Cortex of kidney (tissue), 1 donor: ENCODE results near the gene VWA5A.

Experiments used
- DNase-seq: peaks from one replicate; lab custom pipeline; 2025; lab: John Stamatoyannopoulos, UW

The VWA5A gene, protein sequence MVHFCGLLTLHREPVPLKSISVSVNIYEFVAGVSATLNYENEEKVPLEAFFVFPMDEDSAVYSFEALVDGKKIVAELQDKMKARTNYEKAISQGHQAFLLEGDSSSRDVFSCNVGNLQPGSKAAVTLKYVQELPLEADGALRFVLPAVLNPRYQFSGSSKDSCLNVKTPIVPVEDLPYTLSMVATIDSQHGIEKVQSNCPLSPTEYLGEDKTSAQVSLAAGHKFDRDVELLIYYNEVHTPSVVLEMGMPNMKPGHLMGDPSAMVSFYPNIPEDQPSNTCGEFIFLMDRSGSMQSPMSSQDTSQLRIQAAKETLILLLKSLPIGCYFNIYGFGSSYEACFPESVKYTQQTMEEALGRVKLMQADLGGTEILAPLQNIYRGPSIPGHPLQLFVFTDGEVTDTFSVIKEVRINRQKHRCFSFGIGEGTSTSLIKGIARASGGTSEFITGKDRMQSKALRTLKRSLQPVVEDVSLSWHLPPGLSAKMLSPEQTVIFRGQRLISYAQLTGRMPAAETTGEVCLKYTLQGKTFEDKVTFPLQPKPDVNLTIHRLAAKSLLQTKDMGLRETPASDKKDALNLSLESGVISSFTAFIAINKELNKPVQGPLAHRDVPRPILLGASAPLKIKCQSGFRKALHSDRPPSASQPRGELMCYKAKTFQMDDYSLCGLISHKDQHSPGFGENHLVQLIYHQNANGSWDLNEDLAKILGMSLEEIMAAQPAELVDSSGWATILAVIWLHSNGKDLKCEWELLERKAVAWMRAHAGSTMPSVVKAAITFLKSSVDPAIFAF

DNA sequence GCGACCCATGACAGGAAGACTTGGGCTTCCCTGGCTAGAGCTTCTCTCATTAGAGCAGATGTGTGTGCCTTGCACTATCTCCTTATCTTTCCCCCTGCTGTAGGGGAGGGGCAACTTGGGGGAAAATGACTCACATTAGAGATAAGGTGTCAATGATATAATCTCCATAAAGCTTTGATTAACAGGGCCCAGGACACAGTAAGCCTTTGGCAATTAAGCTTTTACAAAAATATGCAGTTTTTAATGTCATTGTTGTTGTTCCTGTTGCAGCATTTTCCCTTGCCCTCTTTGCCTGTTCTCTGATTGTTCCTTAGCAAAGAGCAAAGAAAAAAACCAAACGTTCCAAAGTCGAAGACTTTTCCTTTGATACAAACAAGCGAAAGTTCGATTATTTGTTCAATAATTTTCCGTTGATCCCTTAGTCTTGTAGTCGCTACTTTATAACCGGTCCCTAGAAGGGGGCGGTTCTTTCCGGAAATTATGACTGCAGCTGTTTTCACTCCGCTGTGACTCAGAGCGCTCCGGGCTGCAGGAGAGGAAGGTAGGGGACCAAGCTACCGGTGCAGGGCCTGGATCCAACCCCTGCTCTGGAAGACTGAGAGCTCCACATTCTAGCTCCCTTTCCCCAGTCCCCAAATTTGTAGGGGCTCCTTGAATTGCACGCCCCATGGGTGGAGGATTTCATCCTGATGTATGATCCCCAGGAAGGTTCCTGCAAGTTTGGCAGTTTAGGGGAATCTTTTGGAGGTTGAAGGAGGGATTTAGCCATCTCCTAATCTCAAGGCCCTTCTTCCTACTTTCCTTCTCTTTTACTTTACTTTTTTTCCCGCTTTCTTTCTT lies at the start of gene VWA5A:
Gene VWA5A (plus strand): TSS at position 509 of the 840 bp plus-strand sequence. CDS start 2,062 bp downstream, outside the sequence.
- no peak for DNase-seq

DNA sequence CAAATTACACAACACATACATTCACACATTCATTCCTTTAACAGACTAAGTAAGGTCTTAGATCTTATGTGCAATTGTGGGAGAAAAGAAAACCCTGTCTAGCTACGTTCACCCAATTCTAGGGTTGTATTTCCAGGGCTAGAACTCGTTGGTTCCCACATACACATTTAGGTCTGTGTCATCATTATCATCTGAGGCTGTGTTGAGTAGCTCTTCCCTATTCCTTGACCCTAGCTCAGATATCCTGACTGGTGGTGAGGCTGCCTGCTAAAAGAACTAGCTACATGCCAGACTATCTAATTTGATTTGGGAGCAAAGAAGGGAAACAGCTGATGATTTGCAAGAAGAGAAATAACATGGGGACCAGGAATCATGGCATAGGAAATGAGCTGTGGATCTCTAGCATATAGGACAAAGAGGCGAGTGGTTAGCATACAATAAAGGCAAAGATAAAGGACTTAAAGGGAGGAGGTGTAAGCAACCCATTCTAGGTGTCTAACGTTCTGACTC lies 46.6 kb upstream of the VWA5A start:
- DNase-seq: no peak

DNA sequence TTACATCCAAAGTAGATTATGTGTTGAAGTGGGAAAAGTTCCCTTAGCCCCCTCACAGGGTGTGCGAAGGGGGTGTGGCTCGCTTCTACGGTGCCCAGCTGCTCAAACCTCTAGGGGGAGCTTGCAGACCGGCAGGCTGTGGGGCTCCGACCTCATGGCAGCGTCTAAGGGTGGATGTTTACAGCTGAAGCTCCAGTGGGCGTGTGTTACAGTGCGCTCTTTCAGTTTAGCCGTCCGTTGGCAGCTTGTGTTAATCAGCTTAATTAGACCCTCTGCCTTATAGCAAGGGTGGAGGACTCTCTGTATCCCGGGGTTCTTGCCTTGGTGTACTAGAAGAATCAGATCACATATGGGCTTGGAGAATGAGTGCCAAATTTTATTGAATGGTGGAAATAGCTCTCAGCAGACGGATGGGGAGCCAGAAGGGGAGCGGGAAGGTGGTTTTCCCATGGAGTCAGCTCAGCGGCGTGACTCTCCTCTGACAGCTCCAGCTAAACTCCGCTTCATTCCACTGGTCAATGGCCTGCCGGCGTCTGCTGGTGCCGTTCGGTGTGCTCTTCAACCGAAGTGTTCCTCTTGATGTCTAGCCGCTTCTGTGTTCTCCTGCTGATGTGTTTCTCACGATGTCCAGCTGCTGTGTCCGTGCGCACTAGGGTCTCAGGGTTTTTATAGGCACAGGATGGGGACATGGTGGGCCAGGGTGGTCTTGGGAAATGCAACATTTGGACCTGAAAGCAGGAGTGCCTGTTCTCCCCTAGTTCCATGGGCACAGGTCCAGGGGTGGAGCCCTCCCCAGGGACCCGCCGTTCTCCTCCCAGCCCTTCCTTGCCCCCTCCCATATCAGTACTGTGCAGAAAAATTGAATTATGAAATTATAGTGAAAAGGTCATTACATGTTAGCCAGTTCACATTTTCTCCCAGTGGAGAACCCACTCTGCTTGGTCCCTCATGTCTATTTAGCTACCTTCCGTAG lies 45.5 kb upstream of the VWA5A start:
- DNase-seq: no peak

DNA sequence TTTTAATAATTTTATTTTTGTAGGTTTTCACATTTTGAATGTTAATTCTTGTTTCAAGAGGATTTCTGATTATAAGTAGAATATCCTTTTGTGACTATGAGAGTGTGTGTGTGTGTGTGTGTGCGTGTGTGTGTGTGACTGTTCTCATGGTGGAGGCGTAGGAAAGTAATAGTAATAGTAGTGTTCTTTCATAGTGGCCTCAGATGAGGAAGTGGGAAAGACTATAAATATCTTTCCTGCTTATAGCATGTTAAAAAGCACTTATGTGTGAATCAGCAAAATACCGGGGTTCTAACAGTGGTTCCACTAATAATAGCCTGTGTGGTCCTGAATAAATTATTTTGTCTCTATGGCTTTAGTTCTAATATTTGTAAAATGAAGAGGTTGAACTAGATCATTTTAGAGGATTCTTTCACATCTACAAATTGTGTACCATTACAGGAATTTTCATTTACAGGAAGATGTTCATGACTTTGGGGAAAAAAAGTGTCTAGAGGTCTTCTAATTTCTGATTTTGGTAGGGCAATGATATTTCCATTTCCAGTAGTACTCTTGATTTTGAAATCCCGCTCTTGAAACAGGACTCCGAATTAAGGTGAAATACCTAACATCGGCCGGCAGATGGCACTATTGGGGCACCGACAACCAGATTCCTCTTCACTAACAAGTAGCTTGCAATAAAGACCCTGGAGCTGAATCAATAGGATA lies 44.2 kb upstream of the VWA5A start:
- no peak for DNase-seq

DNA sequence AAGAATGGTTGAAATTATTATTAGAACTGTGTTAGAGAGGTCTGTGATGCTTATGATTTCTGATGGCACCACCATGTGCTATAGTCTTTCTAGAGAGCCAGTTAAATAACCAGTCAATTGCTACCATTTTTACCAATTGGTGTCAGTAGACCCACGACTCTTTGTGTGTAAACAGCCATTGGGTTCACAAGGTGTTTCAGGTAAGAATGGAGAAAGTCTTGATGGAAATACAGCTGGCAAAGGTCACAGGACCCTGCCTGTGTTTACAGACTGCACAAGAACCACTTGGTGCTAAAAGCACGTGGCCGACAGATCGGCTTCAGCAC lies 43.7 kb upstream of the VWA5A start:
- no peak for DNase-seq

DNA sequence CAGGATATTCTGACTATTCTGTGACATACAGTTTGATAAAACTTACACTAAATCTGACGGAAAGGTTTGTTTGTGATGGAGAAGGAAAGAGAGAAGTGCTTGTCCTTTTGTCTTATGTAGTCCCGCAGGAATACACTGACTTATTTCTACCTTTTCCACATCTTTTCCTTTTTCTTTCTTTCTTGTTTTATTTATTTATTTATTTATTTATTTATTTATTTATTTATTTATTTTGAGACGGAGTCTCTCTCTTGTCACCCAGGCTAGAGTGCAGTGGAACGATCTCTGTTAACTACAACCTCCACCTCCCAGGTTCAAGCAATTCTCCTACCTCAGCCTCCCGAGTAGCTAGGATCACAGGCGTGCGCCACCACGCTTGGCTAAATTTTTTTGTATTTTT lies 43.1 kb upstream of the VWA5A start:
- no peak for DNase-seq

DNA sequence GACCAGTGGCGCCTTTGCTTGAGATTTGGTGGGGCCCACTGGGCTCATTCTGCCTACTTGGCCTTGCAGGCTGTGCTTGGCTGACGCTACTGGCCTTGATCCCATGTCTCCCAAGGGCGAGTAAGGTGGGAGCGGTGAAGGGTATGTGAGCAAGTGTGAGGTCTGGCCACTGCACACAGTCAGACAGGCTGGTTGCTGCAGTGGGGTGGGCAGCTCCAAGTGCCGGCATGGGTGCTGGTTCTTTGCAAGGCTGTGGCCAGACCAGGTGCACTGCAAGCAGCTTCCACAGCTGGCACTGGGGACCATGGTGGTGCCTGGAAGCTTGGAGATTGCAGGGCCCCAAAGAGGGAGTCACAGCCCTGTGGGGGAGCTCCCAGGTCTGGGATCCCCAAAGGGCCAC lies 40.7 kb upstream of the VWA5A start:
- DNase-seq: no peak

DNA sequence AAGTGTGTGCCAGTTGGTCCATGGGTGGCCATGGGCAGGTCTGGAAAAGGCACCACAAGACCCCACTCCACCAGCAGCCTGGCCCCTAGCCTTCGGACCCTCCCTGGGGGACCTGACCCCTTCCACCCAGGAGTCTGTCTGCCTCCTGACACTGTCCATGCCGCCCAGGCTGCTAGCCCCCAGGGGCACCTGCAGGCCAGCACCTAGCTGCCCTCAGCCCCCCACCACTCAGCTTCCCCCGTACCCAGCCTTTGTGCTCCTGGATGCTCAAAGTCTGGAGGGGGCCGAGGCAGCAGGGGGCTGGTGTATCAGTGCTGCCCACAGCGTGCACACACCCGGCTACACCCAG lies 39.8 kb upstream of the VWA5A start:
- no peak for DNase-seq

DNA sequence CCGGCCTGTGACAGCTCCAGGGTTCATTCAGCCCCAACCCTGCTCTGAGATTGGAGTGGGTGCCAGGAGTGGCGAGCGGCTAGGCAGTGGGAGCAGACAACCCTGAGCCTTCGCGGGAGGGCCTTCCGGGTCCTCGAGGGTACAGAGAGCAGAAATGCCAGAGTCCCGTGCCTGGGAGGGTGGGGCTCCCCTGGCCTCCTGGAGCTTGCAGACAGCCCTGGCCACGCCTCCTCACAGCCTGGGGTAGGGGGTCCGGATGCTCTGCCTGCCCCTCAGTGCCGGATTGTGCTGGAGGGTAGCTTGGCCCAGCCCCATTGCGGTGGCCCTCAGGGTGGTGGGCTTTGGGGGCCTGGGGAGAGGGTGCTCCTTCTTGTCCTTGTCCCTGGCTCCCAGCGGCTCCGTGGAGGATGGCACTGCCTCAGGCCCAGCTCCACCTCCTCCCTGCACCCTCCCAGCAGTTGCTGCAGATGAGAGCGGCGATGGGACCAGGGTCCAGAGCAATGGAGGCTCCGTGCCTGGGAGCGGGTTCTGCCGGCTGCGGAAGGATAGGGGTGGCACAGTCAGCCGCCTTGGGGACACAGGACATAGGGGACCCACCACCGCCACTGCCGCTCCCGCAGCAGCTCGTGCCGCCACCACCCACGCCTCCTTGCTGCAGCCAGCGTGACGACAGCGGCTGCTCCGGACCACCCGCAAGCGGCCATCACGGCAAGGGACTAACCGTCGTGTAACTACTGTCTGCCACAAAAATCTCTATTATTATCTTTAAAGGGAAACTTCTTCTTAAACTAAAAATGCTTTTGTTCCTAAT lies 39.2 kb upstream of the VWA5A start:
- no peak for DNase-seq

DNA sequence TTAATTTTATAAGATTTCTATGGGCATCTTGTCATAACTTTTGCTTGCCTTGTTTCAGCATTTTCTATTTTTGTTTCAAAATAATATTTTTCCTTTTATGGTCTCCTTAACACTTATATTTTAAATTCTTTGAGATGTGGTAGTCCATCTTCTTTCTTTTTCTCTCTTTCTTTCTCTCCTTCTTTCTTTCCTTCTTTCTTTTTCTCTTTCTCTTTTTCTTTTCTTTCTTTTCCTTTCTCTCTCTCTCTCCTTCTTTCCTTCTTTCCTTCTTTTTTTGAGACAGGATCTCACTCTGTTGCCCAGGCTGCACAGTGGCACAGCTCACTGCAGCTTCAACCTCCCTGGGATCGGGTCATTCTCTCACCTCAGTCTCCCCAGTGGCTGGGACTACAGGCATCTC lies 38.0 kb upstream of the VWA5A start:
- no peak for DNase-seq

DNA sequence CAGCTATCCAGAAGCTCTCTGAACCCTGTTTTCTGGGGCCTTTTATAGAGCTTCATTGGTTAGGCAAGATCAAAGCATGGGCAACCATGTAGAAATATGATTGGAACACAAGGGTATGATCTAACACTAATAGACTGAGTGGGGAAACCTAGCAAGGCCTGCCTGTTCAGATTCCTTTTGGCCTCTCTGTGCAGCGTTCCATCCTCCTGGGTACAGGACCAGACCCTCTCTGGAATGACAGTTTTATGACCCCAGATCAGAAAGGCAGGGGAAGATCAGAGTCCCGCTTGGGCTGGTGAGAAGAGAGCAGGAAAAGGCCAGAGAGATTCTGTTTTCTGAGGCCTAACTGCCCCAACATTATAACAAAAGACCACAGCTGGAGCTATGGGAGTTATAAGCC lies 36.7 kb upstream of the VWA5A start:
- DNase-seq: no peak

DNA sequence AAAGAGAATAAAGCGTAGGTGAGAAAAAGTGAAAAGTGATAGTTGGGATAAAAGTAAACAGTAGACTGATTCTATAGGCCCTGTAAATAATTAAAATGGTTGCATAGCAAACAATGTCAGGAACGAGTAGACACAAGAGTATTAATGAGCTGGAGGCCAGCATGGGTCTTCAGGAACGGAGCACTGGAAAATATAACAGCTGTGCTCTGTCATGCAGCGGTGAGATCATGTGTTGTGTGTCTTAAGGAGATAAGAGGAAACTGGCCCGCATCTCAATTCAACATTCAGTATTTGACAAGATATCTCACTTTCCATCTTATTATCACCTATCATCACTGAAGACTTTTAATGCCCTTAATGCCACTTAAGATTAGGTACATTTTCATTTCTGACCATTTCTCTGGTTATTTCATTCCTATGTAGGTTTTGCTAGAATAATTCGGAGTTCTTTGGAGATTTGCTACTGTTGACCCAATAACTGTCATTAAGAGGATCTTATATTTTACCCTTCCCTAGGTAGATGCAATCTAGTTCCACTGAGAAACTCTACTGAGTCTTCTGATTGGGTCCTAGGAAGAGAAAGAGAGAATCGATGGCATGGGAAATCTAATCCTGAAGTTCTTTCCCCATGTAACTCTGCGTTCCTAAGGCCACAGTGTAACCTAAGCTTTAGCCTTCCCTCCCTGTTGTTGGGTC lies 35.5 kb upstream of the VWA5A start:
- no peak for DNase-seq

DNA sequence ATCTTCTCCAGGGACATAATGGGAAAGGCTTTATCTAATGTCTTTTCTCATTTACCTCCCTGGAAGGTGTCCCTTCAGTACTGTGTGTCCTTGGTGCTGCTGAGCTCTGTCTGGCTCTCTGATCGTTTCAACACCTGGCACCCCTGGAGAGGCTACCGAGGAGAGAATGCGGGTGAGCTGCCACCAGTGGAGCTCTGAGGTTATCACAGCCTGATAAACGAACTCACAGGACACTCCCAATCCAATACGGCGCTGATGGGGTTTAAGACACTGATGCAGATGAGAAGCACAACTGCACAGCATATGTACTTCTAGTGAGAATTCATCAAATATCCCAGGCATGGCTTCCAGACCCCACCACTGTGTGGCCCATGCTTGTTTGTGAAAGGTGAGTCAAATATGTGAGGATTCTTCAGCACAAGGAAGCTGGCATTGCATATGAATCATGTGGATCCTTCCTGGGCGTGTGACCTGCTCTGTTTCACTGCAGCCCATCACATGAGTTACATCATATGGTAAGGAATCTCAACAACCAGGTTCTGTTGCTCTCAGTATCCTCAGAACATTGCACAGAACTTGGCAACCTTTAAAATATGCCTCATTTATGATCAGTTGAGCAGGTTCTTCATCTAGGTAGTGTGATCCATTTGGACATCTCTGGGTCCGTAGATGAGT lies 34.8 kb upstream of the VWA5A start:
- no peak for DNase-seq

DNA sequence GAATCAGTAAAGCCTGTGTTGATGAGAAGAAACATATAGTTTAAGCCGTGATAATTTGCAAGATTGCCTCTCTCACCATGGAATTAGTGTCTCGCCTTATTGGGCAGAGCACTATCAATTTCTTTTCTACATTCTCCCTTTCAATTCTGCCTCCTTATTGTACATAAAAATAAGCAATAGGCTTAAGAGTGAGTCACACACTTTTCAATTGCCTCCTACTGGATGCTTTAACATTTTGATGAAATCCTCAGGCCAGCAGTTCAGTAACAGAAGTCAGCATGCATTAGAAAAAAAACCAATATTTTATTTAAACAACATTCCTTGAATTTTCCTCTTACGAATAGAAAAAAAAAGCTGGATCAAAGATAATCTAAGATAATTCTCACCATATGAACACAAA lies 33.8 kb upstream of the VWA5A start:
- no peak for DNase-seq

DNA sequence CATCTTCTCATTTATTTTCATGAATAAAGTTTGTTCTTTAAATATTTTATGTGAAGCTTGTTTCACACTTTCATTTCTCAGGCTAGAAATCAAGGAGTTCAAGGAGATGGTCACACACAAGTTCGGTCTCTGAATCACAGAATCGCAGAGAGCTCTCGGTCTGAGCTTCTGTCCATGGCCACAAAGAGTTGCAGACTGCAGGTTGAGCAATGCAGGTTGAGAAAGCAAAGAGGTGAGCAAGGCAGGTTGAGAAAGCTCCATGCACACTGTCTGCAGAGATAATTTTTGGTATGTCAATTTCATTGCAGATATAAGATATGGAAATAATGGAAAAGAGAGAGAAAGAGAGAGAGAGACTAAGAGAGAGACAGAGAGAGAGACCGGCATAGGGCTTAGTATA lies 32.9 kb upstream of the VWA5A start:
- no peak for DNase-seq

DNA sequence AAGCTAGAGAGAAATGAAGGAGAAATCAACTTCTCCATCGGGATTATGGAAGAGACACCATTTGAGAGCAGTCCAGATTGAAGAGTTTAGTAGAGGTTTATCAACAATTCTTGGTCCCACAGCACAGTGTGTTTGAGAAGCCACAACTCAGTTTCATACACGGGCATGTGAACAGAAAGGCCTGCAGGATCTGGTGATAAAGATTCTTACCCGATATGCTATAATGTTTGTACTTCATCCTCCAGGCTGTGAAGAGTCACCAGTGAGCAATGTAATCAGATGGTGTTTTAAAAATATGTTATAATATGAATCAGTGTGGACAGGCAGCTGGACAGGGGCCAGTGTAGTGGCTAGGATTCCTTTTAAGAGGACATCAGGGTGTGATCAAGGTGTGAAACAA lies 29.7 kb upstream of the VWA5A start:
- no peak for DNase-seq

DNA sequence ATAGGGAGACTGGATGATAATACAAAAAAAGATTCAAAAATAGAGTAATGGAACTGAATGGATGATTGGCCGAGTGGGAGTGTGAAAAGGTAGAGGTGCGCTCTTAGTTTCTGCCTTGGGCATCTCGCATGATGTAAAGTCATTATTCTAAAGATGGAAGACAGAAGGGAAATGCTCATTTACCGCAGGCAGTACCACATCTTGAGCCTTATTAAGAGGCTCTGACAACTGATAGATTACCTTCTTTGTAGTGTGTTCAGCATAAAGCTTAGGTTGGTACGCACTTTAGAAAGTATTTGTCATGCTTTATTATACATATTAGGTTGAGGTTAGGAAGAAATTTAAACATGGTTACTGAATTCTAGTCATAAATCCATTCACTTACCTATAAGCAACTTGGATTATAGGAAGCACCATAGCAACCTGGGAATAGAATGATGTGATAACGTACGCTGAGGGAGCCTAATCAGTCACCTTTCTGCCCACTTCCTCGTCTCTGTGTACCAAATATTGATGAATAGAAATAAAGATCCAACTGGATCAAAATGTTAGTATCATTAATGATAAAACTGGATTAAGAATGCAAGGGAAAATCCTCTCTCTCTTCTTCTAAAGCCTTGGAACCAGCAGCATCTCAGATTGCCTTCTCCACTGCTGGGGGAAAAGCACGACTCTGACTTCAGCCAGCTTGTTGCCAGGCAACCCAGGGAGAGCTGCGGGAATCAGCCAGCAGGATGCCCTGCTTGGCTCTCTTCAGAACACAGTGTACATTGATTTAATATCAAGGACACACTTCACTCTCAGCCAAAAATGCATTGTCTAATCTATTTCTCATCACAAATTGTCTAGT lies 29.0 kb upstream of the VWA5A start:
- no peak for DNase-seq

DNA sequence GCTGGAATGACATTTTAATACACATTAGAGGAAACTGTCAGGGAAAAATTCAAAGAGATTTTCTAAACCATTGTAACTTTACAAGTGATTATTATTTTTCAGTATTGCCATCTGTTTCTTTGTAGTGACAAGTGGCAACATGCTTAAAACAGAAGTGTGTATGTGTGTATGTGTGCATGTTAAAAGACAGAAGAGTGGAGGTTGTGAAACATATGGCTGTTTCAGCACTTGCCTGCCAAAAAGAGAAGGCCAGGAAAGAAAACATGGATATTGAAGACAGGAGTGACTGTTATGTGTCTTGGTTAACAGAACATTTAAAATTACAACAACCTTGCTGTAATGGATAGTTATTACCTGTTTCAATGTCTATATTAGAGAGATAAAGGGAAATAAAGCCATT lies 24.3 kb upstream of the VWA5A start:
- DNase-seq: no peak
